A549 (cell line): ENCODE measurements around the gene MVD.

Source experiments
- CTCF ChIP-seq: fragments of >200 bp; sonication (Bioruptor Twin); formaldehyde crosslinking; IDR thresholded peaks from 3 replicates; pipeline ENCODE4 v1.5.1; 2016
- RAD21 ChIP-seq, 2 experiments: fragments of >200 bp in 1 of 2; sonication (Bioruptor Twin) in 1 of 2; formaldehyde crosslinking in 1 of 2; IDR thresholded peaks in 1 of 2; conservative IDR thresholded peaks in 1 of 2; 2 replicates in 1 of 2; 3 replicates in 1 of 2; pipeline ENCODE4 v1.6.1; 2012 to 2018; ENCODE audit warnings: inconsistent platforms in 1 of 2
- REST ChIP-seq: fragments of 200-600 bp; sonication (generic); IDR thresholded peaks from 2 replicates; pipeline ENCODE4 v1.6.1; 2016; ENCODE audit warnings: antibody characterized with exemption, mild to moderate bottlenecking, moderate library complexity

- no peak for TF ChIP-seq CTCF
- no peak for TF ChIP-seq REST
- TF ChIP-seq RAD21 (conservative IDR thresholded peaks at IDR 0.05 in 1 of 2, IDR thresholded peaks at IDR 0.05 in 1 of 2): no peak
These were observed 31.5 kb downstream of the MVD start for GRCh38 chr16:88631384-88631783.
